Stimulated activated naive CD8-positive, alpha-beta T cell treated with anti-CD3 and anti-CD28 coated beads, Interleukin-15, Interleukin-2, amounts not matched to agents 100 ng/mL and 50 ng/mL, for 24 hours (primary cell): ENCODE results near the gene GIPC2.
A peak's percentile ranks its signal among the peaks of the same experiment; 100 is the strongest.
"Not testable (repeated sequence)": the region's sequence is repeated elsewhere in the genome, so short reads cannot be mapped to it uniquely, and the experiment has no call there.

Experiments used
- H3K27ac Mint-ChIP-seq: one replicate; pipeline ENCODE4 v1.8.0; 2021; ENCODE audit warnings: mild to moderate bottlenecking, mixed read lengths
- H3K27me3 Mint-ChIP-seq: one replicate; pipeline ENCODE4 v1.8.0; 2021; ENCODE audit warnings: mixed read lengths
- H3K36me3 Mint-ChIP-seq: one replicate; pipeline ENCODE4 v1.8.0; 2021; ENCODE audit warnings: low read depth, mixed read lengths
- H3K4me1 Mint-ChIP-seq: one replicate; pipeline ENCODE4 v1.8.0; 2021; ENCODE audit warnings: low read depth, mixed read lengths
- H3K4me3 Mint-ChIP-seq: one replicate; pipeline ENCODE4 v1.8.0; 2021; ENCODE audit warnings: mild to moderate bottlenecking, mixed read lengths
- H3K9me3 Mint-ChIP-seq: one replicate; pipeline ENCODE4 v1.8.0; 2021; ENCODE audit warnings: mixed read lengths

Gene GIPC2

DNA sequence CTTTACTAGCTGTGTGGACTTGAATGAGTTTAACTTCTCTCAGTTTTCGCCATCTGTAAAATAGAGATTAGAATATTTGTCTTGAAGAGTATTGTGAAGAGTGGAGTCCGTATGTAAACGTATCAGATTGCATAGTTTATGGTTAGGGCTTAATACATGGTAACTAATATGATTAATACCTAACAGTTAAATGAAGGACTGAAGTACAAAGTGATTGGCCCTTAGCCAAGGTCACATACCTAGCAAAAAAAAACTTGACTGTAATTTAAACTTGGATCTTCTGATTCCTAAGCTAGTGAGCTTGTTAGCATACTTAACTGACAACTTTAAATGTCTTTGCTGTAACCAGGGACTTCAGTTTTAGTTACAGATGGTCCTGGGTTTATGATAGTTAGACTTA, 1.9 kb downstream of the GIPC2 start:
- no peaks in the 10 kb centered on the region for H3K36me3 Mint-ChIP-seq
- no peaks in the 10 kb centered on the region for H3K9me3 Mint-ChIP-seq
- no peak overlapping the region for H3K27ac Mint-ChIP-seq
- peaks cover 47% of the 10 kb centered on the region for H3K4me1 Mint-ChIP-seq
- peaks cover 51% of the 10 kb centered on the region for H3K27me3 Mint-ChIP-seq
- H3K4me3 Mint-ChIP-seq = no peak overlapping the region

DNA sequence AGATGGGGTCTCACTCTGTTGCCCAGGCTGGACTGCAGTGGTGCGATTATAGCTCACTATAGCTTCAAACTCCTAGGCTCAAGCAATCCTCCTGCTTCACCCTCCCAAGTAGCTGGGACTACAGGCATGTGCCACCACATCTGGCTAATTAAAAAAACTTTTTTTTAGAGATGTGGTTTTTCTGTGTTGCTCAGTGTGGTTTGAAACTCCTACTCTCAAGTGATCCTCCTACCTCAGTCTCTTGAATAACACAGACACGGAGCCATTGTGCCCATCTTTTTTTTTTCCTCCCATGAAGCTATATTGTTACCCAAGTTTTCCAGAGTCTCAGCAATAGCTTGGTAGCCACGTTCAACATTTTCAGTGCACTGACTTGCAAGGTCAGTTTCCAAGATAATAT, 2.7 kb downstream of the GIPC2 start:
- peaks cover 47% of the 10 kb centered on the region for H3K4me1 Mint-ChIP-seq
- H3K4me3 Mint-ChIP-seq = peak overlapping the region; percentile 55
- peak overlapping the region; percentile 79 for H3K27ac Mint-ChIP-seq
- H3K36me3 Mint-ChIP-seq = no peaks in the 10 kb centered on the region
- H3K9me3 Mint-ChIP-seq = no peaks in the 10 kb centered on the region
- H3K27me3 Mint-ChIP-seq = peaks cover 43% of the 10 kb centered on the region

GRCh38 chr1:78049396-78049795, 3.6 kb downstream of the GIPC2 start:
- H3K4me1 Mint-ChIP-seq = peaks cover 47% of the 10 kb centered on the region
- H3K27me3 Mint-ChIP-seq = peaks cover 42% of the 10 kb centered on the region
- no peaks in the 10 kb centered on the region for H3K9me3 Mint-ChIP-seq
- H3K36me3 Mint-ChIP-seq = no peaks in the 10 kb centered on the region
- no peak overlapping the region for H3K4me3 Mint-ChIP-seq
- H3K27ac Mint-ChIP-seq = no peak overlapping the region

- Mint-ChIP-seq H3K27ac (no peak overlapping the region), H3K36me3 (no peaks in the 10 kb centered on the region), H3K27me3 (peaks cover 30% of the 10 kb centered on the region), H3K9me3 (peaks cover 7% of the 10 kb centered on the region), H3K4me1 (peaks cover 44% of the 10 kb centered on the region), H3K4me3 (no peak overlapping the region)
Measured at GRCh38 chr1:78051005-78051404, 5.2 kb downstream of the GIPC2 start.

GRCh38 chr1:78052685-78053405, 7.1 kb downstream of the GIPC2 start:
- peaks cover 15% of the 10 kb centered on the region for H3K27me3 Mint-ChIP-seq
- H3K36me3 Mint-ChIP-seq = no peaks in the 10 kb centered on the region
- H3K27ac Mint-ChIP-seq = no peak overlapping the region
- H3K4me3 Mint-ChIP-seq = no peak overlapping the region
- peaks cover 27% of the 10 kb centered on the region for H3K4me1 Mint-ChIP-seq
- H3K9me3 Mint-ChIP-seq = peaks cover 7% of the 10 kb centered on the region

- Mint-ChIP-seq H3K4me1 (peaks cover 20% of the 10 kb centered on the region), H3K9me3 (peaks cover 7% of the 10 kb centered on the region), H3K27me3 (peaks cover 13% of the 10 kb centered on the region), H3K27ac (no peak overlapping the region), H3K4me3 (no peak overlapping the region), H3K36me3 (no peaks in the 10 kb centered on the region)
Measured at GRCh38 chr1:78053498-78053897, 7.7 kb downstream of the GIPC2 start.

- Mint-ChIP-seq H3K27ac (no peak overlapping the region), H3K4me3 (no peak overlapping the region), H3K9me3 (peaks cover 7% of the 10 kb centered on the region), H3K4me1 (peaks cover 10% of the 10 kb centered on the region), H3K36me3 (no peaks in the 10 kb centered on the region), H3K27me3 (peaks cover 10% of the 10 kb centered on the region)
Measured at GRCh38 chr1:78054559-78054958, 8.8 kb downstream of the GIPC2 start.

- Mint-ChIP-seq H3K27ac (no peak overlapping the region), H3K4me1 (peaks cover 10% of the 10 kb centered on the region), H3K4me3 (no peak overlapping the region), H3K9me3 (peaks cover 7% of the 10 kb centered on the region), H3K27me3 (peaks cover 10% of the 10 kb centered on the region), H3K36me3 (no peaks in the 10 kb centered on the region)
Measured at GRCh38 chr1:78054972-78055371, 9.2 kb downstream of the GIPC2 start.

- no peak overlapping the region for H3K4me3 Mint-ChIP-seq
- peaks cover 7% of the 10 kb centered on the region for H3K9me3 Mint-ChIP-seq
- peaks cover 9% of the 10 kb centered on the region for H3K27me3 Mint-ChIP-seq
- no peaks in the 10 kb centered on the region for H3K36me3 Mint-ChIP-seq
- no peak overlapping the region for H3K27ac Mint-ChIP-seq
- H3K4me1 Mint-ChIP-seq = peaks cover 10% of the 10 kb centered on the region
Measured at GRCh38 chr1:78055565-78056132, 9.9 kb downstream of the GIPC2 start.

DNA sequence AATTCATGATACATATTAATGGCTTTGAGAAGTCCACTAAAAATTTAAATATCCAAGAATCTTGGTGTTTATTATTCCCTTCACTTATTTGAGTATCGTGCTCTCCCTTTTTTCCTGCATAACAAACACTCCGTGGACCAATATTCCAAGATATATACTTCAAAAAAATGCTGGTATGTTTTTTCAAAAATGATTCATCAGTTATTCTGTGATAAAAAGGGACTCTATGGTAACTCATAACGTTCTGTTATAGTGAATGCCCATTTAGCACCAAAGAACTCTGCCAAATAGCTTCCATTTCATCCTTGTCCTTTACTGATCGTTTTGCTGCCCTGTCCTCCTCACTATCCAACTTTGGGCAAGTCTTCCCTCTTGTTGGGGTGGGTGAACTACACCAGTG, 12.9 kb downstream of the GIPC2 start:
- Mint-ChIP-seq H3K4me1 (peaks cover 10% of the 10 kb centered on the region), H3K4me3 (no peak overlapping the region), H3K36me3 (no peaks in the 10 kb centered on the region), H3K9me3 (peaks cover 7% of the 10 kb centered on the region), H3K27me3 (peaks cover 7% of the 10 kb centered on the region), H3K27ac (no peak overlapping the region)

GRCh38 chr1:78060857-78061563, 15.2 kb downstream of the GIPC2 start:
- H3K9me3 Mint-ChIP-seq = no peaks in the 10 kb centered on the region
- peaks cover 3% of the 10 kb centered on the region for H3K27me3 Mint-ChIP-seq
- H3K27ac Mint-ChIP-seq = no peak overlapping the region
- H3K4me3 Mint-ChIP-seq = no peak overlapping the region
- H3K4me1 Mint-ChIP-seq = no peaks in the 10 kb centered on the region
- H3K36me3 Mint-ChIP-seq = no peaks in the 10 kb centered on the region

GRCh38 chr1:78061825-78062523, 16.2 kb downstream of the GIPC2 start:
- Mint-ChIP-seq H3K36me3 (no peaks in the 10 kb centered on the region), H3K27me3 (peaks cover 9% of the 10 kb centered on the region), H3K4me1 (no peaks in the 10 kb centered on the region), H3K4me3 (no peak overlapping the region), H3K9me3 (no peaks in the 10 kb centered on the region), H3K27ac (no peak overlapping the region)

DNA sequence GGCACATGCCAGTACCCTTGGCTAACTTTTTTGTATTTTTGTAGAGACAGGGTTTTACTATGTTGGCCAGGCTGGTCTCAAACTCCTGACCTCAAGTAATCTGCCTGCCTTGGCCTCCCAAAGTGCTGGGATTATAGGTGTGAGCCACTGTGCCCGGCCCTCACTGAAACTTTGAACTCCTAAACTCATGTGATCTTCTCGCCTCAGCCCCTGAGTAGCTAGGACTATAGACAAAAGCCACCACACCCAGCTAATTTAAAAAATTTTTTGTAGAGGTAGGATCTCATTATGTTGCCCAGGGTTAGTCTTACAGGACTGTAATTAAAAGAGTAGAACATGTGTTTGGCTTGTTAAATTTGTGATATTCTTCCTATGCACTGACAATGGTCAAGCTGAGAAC, 19.1 kb downstream of the GIPC2 start:
- not testable (repeated sequence) for H3K9me3 Mint-ChIP-seq, H3K36me3 Mint-ChIP-seq, H3K4me3 Mint-ChIP-seq, H3K27ac Mint-ChIP-seq, H3K4me1 Mint-ChIP-seq
- H3K27me3 Mint-ChIP-seq = peaks cover 10% of the 10 kb centered on the region

- Mint-ChIP-seq H3K4me3 (no peak overlapping the region), H3K9me3 (no peaks in the 10 kb centered on the region), H3K27ac (no peak overlapping the region), H3K4me1 (peaks cover 6% of the 10 kb centered on the region), H3K36me3 (no peaks in the 10 kb centered on the region), H3K27me3 (peaks cover 20% of the 10 kb centered on the region)
Measured at GRCh38 chr1:78068681-78069283, 23.0 kb downstream of the GIPC2 start.

GRCh38 chr1:78069784-78070183, 24.0 kb downstream of the GIPC2 start:
- no peaks in the 10 kb centered on the region for H3K9me3 Mint-ChIP-seq
- H3K27me3 Mint-ChIP-seq = peaks cover 20% of the 10 kb centered on the region
- H3K36me3 Mint-ChIP-seq = no peaks in the 10 kb centered on the region
- peaks cover 6% of the 10 kb centered on the region for H3K4me1 Mint-ChIP-seq
- H3K27ac Mint-ChIP-seq = no peak overlapping the region
- H3K4me3 Mint-ChIP-seq = no peak overlapping the region
